Medulla oblongata (tissue), 1 donor: ENCODE results near the gene EN1.
A peak's percentile ranks its signal among the peaks of the same experiment; 100 is the strongest.

ENCODE experiments used
- DNase-seq: peaks from one replicate; pipeline ENCODE4 v3.0.0-alpha.2; 2015; ENCODE audit errors: extremely low spot score

EN1 gene

GRCh38 chr2:118843483-118844132, 3.8 kb downstream of the EN1 start:
- DNase-seq, result no peak

- DNase-seq, result no peak
Measured at GRCh38 chr2:118842661-118843482, 4.6 kb downstream of the EN1 start.

GRCh38 chr2:118841828-118842461, 5.5 kb downstream of the EN1 start:
- DNase-seq, result no peak

- no peak for DNase-seq
Measured at GRCh38 chr2:118841450-118841827, 6.0 kb downstream of the EN1 start.

GRCh38 chr2:118838741-118839455, 8.6 kb downstream of the EN1 start:
- DNase-seq, result no peak

- no peak for DNase-seq
Measured at GRCh38 chr2:118837621-118838020, 9.8 kb downstream of the EN1 start.

- DNase-seq, result no peak
Measured at GRCh38 chr2:118837067-118837466, 10.4 kb downstream of the EN1 start.

- no peak for DNase-seq
Measured at GRCh38 chr2:118836411-118836930, 11.0 kb downstream of the EN1 start.

GRCh38 chr2:118835746-118836410, 11.6 kb downstream of the EN1 start:
- DNase-seq, result peak; percentile 19

- no peak for DNase-seq
Measured at GRCh38 chr2:118834901-118835745, 12.3 kb downstream of the EN1 start.

- no peak for DNase-seq
Measured at GRCh38 chr2:118834440-118834810, 13.0 kb downstream of the EN1 start.

GRCh38 chr2:118833716-118834439, 13.6 kb downstream of the EN1 start:
- DNase-seq, result no peak

- DNase-seq, result no peak
Measured at GRCh38 chr2:118832791-118833715, 14.4 kb downstream of the EN1 start.

- no peak for DNase-seq
Measured at GRCh38 chr2:118832071-118832790, 15.2 kb downstream of the EN1 start.

GRCh38 chr2:118830881-118831280, 16.6 kb downstream of the EN1 start:
- DNase-seq, result no peak

- DNase-seq, result no peak
Measured at GRCh38 chr2:118830118-118830517, 17.3 kb downstream of the EN1 start.

GRCh38 chr2:118826093-118826492, 21.4 kb downstream of the EN1 start:
- DNase-seq, result no peak

- DNase-seq, result no peak
Measured at GRCh38 chr2:118823633-118824032, 23.8 kb downstream of the EN1 start.
